Prostate gland (tissue), 2 donors: Measurements from ENCODE around the gene MYO7B.

Source experiments
- CTCF ChIP-seq, 4 experiments: fragments of 200-600 bp in 2 of 4; fragments of 450-650 bp in 2 of 4; sonication (generic) in 2 of 4; IDR thresholded peaks; 1 replicate in 3 of 4; 2 replicates in 1 of 4; pipeline ENCODE4 v1.5.1; 2016 to 2019; ENCODE audit warnings: antibody characterized with exemption in 4 of 4, mild to moderate bottlenecking in 2 of 4, moderate library complexity in 2 of 4
- POLR2A ChIP-seq: fragments of 450-650 bp; IDR thresholded peaks from one replicate; pipeline ENCODE4 v1.6.1; 2016; ENCODE audit warnings: antibody characterized with exemption, mild to moderate bottlenecking
- POLR2AphosphoS5 ChIP-seq: sonication (generic); formaldehyde crosslinking; IDR thresholded peaks from one replicate; pipeline ENCODE4 v1.6.1; 2017; ENCODE audit warnings: antibody characterized with exemption

GRCh38 chr2:127506510-127506909, 29.0 kb upstream of the MYO7B start:
- TF ChIP-seq CTCF (IDR thresholded peaks at IDR 0.05) (no peak), POLR2A (no peak), POLR2AphosphoS5 (no peak)
